ENCODE data around the gene GRAMD4. TPM values are rescaled to one million over a fixed set of nuclear protein-coding genes. Genes with fewer than 3 reads are reported as not detected.
A peak's percentile ranks its signal among the peaks of the same experiment; 100 is the strongest.

The GRAMD4 gene
- total RNA-seq, 1 experiment from 2014 or later, result 23.4 TPM

DNA sequence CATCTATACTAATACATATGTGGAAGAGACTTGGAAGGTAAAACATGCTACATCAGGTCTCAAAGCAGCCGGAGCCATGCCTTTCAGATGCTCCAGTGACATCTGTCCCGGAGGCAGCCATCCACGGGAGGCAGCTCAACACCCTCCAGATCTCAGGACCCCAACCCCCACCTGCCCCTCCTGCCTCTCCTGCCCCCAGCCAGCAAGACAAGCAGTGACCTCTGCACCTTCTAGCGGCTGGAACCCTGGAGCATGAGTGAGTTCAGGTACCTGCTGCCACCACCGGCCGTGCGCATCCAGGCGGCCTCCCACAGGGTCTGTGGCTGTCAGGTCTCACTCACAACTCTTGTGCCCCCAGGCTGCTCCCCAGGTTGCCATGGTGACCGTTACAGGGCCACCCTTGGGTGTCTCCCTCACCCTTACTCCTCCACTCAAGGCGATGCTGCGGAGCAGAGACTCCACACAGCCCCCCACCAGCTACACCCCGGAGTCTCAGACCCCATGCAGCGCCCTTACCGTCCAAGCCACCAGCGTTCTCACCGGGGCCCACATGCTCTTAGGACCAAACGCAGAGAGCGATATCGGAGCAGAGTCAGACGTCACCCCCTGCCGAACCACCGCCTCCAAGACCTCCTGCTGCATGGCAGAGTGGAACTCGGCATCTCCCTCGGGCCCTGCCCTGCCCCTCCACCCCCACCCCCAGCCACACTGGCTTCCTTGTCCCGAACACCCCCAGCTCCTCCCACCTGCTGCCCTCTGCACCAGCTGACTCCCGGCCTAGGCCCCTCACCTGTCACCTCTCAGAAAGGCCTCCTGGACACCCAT lies 83.2 kb downstream of the GRAMD4 start:
- CTCF ChIA-PET, result interaction anchor here (0.9 kb wide), 1 partner anchor 99 kb away, joined by 4 read pairs; no protein-coding TSS in a partner anchor
- H3K9me3 ChIP-seq, result no peaks in the 10 kb centered on the region
- H3K4me3 Mint-ChIP-seq (ENCODE audit: unreplicated experiment), result no peak overlapping the region
- H3K27me3 ChIP-seq (replicated peaks; ENCODE audit: control insufficient read depth, insufficient read depth, low read length), result no peaks in the 10 kb centered on the region
- no peaks in the 10 kb centered on the region for H3K9me3 Mint-ChIP-seq (ENCODE audit: unreplicated experiment)
- DNase-seq, result no peak
- POLR2A ChIA-PET, result no interaction called here
- intact Hi-C loops (cut with micrococcal nuclease; ENCODE audit: unreplicated experiment), result no loop called here
- H3K27me3 Mint-ChIP-seq (ENCODE audit: insufficient read depth, unreplicated experiment), result no peaks in the 10 kb centered on the region
- H3K4me3 ChIP-seq (ENCODE audit: low read depth, low read length), result no peak overlapping the region
- H3K4me1 Mint-ChIP-seq (ENCODE audit: low read depth, unreplicated experiment), result peaks cover 9% of the 10 kb centered on the region
- H3K36me3 Mint-ChIP-seq (ENCODE audit: insufficient read depth, unreplicated experiment), result peaks cover 53% of the 10 kb centered on the region
- no peaks in the 10 kb centered on the region for H3K4me1 ChIP-seq
- BruUV-seq (replicated peaks), result no TSS peak
- TF ChIP-seq, protein P1, sequence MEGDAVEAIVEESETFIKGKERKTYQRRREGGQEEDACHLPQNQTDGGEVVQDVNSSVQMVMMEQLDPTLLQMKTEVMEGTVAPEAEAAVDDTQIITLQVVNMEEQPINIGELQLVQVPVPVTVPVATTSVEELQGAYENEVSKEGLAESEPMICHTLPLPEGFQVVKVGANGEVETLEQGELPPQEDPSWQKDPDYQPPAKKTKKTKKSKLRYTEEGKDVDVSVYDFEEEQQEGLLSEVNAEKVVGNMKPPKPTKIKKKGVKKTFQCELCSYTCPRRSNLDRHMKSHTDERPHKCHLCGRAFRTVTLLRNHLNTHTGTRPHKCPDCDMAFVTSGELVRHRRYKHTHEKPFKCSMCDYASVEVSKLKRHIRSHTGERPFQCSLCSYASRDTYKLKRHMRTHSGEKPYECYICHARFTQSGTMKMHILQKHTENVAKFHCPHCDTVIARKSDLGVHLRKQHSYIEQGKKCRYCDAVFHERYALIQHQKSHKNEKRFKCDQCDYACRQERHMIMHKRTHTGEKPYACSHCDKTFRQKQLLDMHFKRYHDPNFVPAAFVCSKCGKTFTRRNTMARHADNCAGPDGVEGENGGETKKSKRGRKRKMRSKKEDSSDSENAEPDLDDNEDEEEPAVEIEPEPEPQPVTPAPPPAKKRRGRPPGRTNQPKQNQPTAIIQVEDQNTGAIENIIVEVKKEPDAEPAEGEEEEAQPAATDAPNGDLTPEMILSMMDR (IDR thresholded peaks at IDR 0.05; ENCODE audit: insufficient read depth in 1 of 2, low read depth in 1 of 2, low read length in 1 of 2, severe bottlenecking in 1 of 2, unreplicated experiment in 1 of 2), result no peak
- peak overlapping the region; percentile 50 for H3K27ac Mint-ChIP-seq (ENCODE audit: unreplicated experiment)
- H3K36me3 ChIP-seq (ENCODE audit: control insufficient read depth, insufficient read depth, low read length), result peaks cover 1% of the 10 kb centered on the region; the same call in 1 of the 2 replicates

DNA sequence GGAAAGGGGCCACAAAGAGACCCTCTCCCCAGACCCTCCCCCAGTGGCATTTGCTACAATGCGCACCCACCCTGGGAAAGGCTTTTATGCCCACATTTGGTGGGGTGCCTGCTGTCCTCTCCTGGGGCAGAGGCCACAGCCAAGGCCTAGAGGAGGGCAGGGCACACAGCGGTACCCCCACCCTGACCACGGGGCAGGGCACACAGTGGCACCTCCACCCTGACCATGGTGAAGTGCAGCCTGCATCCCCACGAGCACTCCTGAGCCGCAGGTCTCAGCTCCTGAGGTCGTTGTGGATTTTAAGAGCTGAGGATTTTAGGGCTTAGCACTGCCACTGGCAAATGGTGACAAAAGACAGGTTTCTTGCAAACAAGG lies 83.8 kb downstream of the GRAMD4 start:
- Mint-ChIP-seq H3K4me1 (ENCODE audit: low read depth, unreplicated experiment) (peaks cover 9% of the 10 kb centered on the region), H3K27ac (ENCODE audit: unreplicated experiment) (no peak overlapping the region), H3K9me3 (ENCODE audit: unreplicated experiment) (no peaks in the 10 kb centered on the region), H3K4me3 (ENCODE audit: unreplicated experiment) (no peak overlapping the region), H3K27me3 (ENCODE audit: insufficient read depth, unreplicated experiment) (no peaks in the 10 kb centered on the region), H3K36me3 (ENCODE audit: insufficient read depth, unreplicated experiment) (peaks cover 54% of the 10 kb centered on the region)
- Histone ChIP-seq H3K36me3 (ENCODE audit: control insufficient read depth, insufficient read depth, low read length) (peaks cover 1% of the 10 kb centered on the region; the same call in 1 of the 2 replicates), H3K9me3 (no peaks in the 10 kb centered on the region), H3K4me3 (ENCODE audit: low read depth, low read length) (no peak overlapping the region), H3K27me3 (replicated peaks; ENCODE audit: control insufficient read depth, insufficient read depth, low read length) (no peaks in the 10 kb centered on the region), H3K4me1 (no peaks in the 10 kb centered on the region)
- ChIA-PET POLR2A (no interaction called here), CTCF (no interaction called here)
- no TSS peak for BruUV-seq (replicated peaks)
- TF ChIP-seq, protein P1 (IDR thresholded peaks at IDR 0.05; ENCODE audit: insufficient read depth in 1 of 2, low read depth in 1 of 2, low read length in 1 of 2, severe bottlenecking in 1 of 2, unreplicated experiment in 1 of 2), result no peak
- no peak for DNase-seq
- intact Hi-C loops (cut with micrococcal nuclease; ENCODE audit: unreplicated experiment), result no loop called here

DNA sequence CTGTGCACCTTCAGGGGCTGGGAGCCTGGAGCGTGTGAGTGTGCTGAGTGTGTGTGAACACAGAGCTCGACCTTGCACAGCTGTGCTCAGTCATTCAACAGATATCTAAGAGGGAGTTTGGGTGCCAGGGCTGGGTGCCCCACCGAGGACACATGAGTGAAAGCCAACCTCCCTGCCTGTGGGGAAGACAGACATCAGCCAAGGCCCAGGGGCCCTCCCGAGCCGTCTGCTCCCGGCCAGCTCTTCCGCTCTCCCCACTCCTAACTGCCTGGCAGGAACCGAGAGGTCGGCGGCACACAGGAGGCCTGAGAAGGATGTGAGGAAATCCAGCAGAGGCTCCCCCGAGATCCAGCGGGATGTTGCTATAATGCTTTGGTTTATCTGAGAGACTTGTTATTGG lies 85.9 kb downstream of the GRAMD4 start:
- Mint-ChIP-seq H3K4me3 (ENCODE audit: unreplicated experiment) (no peak overlapping the region), H3K27me3 (ENCODE audit: insufficient read depth, unreplicated experiment) (no peaks in the 10 kb centered on the region), H3K9me3 (ENCODE audit: unreplicated experiment) (no peaks in the 10 kb centered on the region), H3K36me3 (ENCODE audit: insufficient read depth, unreplicated experiment) (peaks cover 56% of the 10 kb centered on the region), H3K4me1 (ENCODE audit: low read depth, unreplicated experiment) (peaks cover 9% of the 10 kb centered on the region), H3K27ac (ENCODE audit: unreplicated experiment) (no peak overlapping the region)
- DNase-seq, result no peak
- POLR2A ChIA-PET, result no interaction called here
- Histone ChIP-seq H3K9me3 (no peaks in the 10 kb centered on the region), H3K27me3 (replicated peaks; ENCODE audit: control insufficient read depth, insufficient read depth, low read length) (no peaks in the 10 kb centered on the region), H3K36me3 (ENCODE audit: control insufficient read depth, insufficient read depth, low read length) (peaks cover 1% of the 10 kb centered on the region; the same call in 1 of the 2 replicates), H3K4me3 (ENCODE audit: low read depth, low read length) (no peak overlapping the region), H3K4me1 (no peaks in the 10 kb centered on the region)
- TF ChIP-seq, protein P1 (IDR thresholded peaks at IDR 0.05; ENCODE audit: insufficient read depth in 1 of 2, low read depth in 1 of 2, low read length in 1 of 2, severe bottlenecking in 1 of 2, unreplicated experiment in 1 of 2), result no peak
- CTCF ChIA-PET, result no interaction called here
- BruUV-seq (replicated peaks), result no TSS peak
- intact Hi-C loops (cut with micrococcal nuclease; ENCODE audit: unreplicated experiment), result no loop called here

All from Caco-2 (cell line).